GM23338 (cell line): ENCODE measurements around the gene SYT7.

Experiments
- CREB1 ChIP-seq: fragments of 250-450 bp; sonication (Bioruptor Pico); IDR thresholded peaks from 2 replicates; pipeline ENCODE4 v1.5.0; 2020; ENCODE audit warnings: low read depth, mild to moderate bottlenecking, moderate library complexity
- CTCF ChIP-seq, 2 experiments: fragments of 200-600 bp in 1 of 2; sonication (generic) in 1 of 2; conservative IDR thresholded peaks; 2 replicates each; pipeline versions ENCODE4 v1.5.1 to v1.6.1; 2016 to 2017; ENCODE audit warnings: antibody characterized with exemption in 2 of 2, low read depth in 2 of 2, mild to moderate bottlenecking in 2 of 2, moderate library complexity in 1 of 2
- EZH2 ChIP-seq: fragments of 200-600 bp; sonication (generic); IDR thresholded peaks from one replicate; pipeline ENCODE4 v1.8.0; 2017; ENCODE audit warnings: antibody characterized with exemption, mild to moderate bottlenecking, low read depth; ENCODE audit not compliant: unreplicated experiment
- EZH2phosphoT487 ChIP-seq: fragments of 200-600 bp; sonication (generic); IDR thresholded peaks from one replicate; pipeline ENCODE4 v1.8.1; 2018; ENCODE audit warnings: antibody characterized with exemption; ENCODE audit not compliant: unreplicated experiment
- JUNB ChIP-seq: IDR thresholded peaks from one replicate; pipeline ENCODE4 v1.6.1; 2016; ENCODE audit warnings: antibody characterized with exemption; ENCODE audit not compliant: unreplicated experiment
- NANOG ChIP-seq: IDR thresholded peaks from 2 replicates; pipeline ENCODE4 v1.6.1; 2016; ENCODE audit warnings: antibody characterized with exemption, borderline replicate concordance
- POLR2AphosphoS5 ChIP-seq: IDR thresholded peaks from 2 replicates; pipeline ENCODE4 v1.6.1; 2016; ENCODE audit warnings: antibody characterized with exemption, low read depth
- STAT1 ChIP-seq: IDR thresholded peaks from one replicate; pipeline ENCODE4 v1.6.1; 2016; ENCODE audit warnings: antibody characterized with exemption; ENCODE audit not compliant: unreplicated experiment
- ZNF331 ChIP-seq: fragments of 250-450 bp; sonication (Bioruptor Pico); IDR thresholded peaks from 2 replicates; pipeline ENCODE4 v1.5.0; 2020; ENCODE audit warnings: low read depth, mild to moderate bottlenecking, moderate library complexity
- TF ChIP-seq, protein P1 (sequence below): IDR thresholded peaks from one replicate; pipeline ENCODE4 v1.6.1; 2018; ENCODE audit warnings: antibody characterized with exemption; ENCODE audit not compliant: unreplicated experiment

GRCh38 chr11:61587541-61587941, 6.7 kb upstream of the SYT7 start:
- no peak for TF ChIP-seq CTCF (conservative IDR thresholded peaks at IDR 0.05; ENCODE audit: low read depth in 2 of 2)
- TF ChIP-seq EZH2 = no peak
- TF ChIP-seq, protein P1, sequence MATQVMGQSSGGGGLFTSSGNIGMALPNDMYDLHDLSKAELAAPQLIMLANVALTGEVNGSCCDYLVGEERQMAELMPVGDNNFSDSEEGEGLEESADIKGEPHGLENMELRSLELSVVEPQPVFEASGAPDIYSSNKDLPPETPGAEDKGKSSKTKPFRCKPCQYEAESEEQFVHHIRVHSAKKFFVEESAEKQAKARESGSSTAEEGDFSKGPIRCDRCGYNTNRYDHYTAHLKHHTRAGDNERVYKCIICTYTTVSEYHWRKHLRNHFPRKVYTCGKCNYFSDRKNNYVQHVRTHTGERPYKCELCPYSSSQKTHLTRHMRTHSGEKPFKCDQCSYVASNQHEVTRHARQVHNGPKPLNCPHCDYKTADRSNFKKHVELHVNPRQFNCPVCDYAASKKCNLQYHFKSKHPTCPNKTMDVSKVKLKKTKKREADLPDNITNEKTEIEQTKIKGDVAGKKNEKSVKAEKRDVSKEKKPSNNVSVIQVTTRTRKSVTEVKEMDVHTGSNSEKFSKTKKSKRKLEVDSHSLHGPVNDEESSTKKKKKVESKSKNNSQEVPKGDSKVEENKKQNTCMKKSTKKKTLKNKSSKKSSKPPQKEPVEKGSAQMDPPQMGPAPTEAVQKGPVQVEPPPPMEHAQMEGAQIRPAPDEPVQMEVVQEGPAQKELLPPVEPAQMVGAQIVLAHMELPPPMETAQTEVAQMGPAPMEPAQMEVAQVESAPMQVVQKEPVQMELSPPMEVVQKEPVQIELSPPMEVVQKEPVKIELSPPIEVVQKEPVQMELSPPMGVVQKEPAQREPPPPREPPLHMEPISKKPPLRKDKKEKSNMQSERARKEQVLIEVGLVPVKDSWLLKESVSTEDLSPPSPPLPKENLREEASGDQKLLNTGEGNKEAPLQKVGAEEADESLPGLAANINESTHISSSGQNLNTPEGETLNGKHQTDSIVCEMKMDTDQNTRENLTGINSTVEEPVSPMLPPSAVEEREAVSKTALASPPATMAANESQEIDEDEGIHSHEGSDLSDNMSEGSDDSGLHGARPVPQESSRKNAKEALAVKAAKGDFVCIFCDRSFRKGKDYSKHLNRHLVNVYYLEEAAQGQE = no peak
- TF ChIP-seq CREB1 (CRISPR knock-in tag) = no peak
- TF ChIP-seq POLR2AphosphoS5 = no peak
- TF ChIP-seq EZH2phosphoT487 = no peak
- no peak for TF ChIP-seq JUNB
- TF ChIP-seq STAT1 = no peak
- no peak for TF ChIP-seq ZNF331 (CRISPR knock-in tag)
- no peak for TF ChIP-seq NANOG
